Mesothelial cell of epicardium (in vitro differentiated cells): Measurements from ENCODE around the gene CEP55. TPM values are rescaled to one million over a fixed set of nuclear protein-coding genes. Genes with fewer than 3 reads are reported as not detected.

Experiments
- DNase-seq, 2 experiments: peaks; one replicate each; pipeline ENCODE4 v3.0.0; 2021; ENCODE audit warnings: low spot score in 2 of 2; ENCODE audit not compliant: unreplicated experiment in 2 of 2
- H3K27ac Mint-ChIP-seq: 2 replicates; pipeline ENCODE4 v1.8.0; 2021; ENCODE audit warnings: mixed read lengths
- H3K27me3 Mint-ChIP-seq: 2 replicates; pipeline ENCODE4 v1.8.0; 2021; ENCODE audit warnings: low read depth, mixed read lengths
- H3K36me3 Mint-ChIP-seq: 2 replicates; pipeline ENCODE4 v1.8.0; 2021; ENCODE audit warnings: mixed read lengths
- H3K4me1 Mint-ChIP-seq: 2 replicates; pipeline ENCODE4 v1.8.0; 2021; ENCODE audit warnings: mixed read lengths
- H3K4me3 Mint-ChIP-seq: 2 replicates; pipeline ENCODE4 v1.8.0; 2021; ENCODE audit warnings: mild to moderate bottlenecking, moderate library complexity, mixed read lengths
- H3K9me3 Mint-ChIP-seq: 2 replicates; pipeline ENCODE4 v1.8.0; 2021; ENCODE audit warnings: mixed read lengths
- CTCF ChIP-seq: fragments of 200-600 bp; sonication (generic); IDR thresholded peaks from one replicate; pipeline ENCODE4 v1.5.0; 2021; ENCODE audit warnings: antibody characterized with exemption; ENCODE audit not compliant: unreplicated experiment
- total RNA-seq: library from RNA; stranded (reverse); gene quantifications from 3 replicates; pipeline ENCODE4 v1.2.1, GENCODE V29; 2021

CEP55 gene
- total RNA-seq, 1 donor from 2014 or later = 6.3 TPM

GRCh38 chr10:93509816-93510215 is 13.4 kb downstream of the CEP55 start:
- Mint-ChIP-seq H3K27me3 (no peaks in the 10 kb centered on the region), H3K9me3 (no peaks in the 10 kb centered on the region), H3K4me1 (peaks cover 9% of the 10 kb centered on the region), H3K4me3 (no peak overlapping the region), H3K27ac (no peak overlapping the region), H3K36me3 (peaks cover 7% of the 10 kb centered on the region)
- no peak for TF ChIP-seq CTCF
- DNase-seq = no peak

GRCh38 chr10:93512565-93512964 is 16.2 kb downstream of the CEP55 start:
- H3K9me3 Mint-ChIP-seq = no peaks in the 10 kb centered on the region
- H3K4me3 Mint-ChIP-seq = no peak overlapping the region
- no peak for TF ChIP-seq CTCF
- DNase-seq = no peak
- H3K4me1 Mint-ChIP-seq = peaks cover 9% of the 10 kb centered on the region
- no peak overlapping the region for H3K27ac Mint-ChIP-seq
- H3K36me3 Mint-ChIP-seq = peaks cover 9% of the 10 kb centered on the region
- no peaks in the 10 kb centered on the region for H3K27me3 Mint-ChIP-seq

GRCh38 chr10:93513091-93513490 is 16.7 kb downstream of the CEP55 start:
- DNase-seq = no peak
- Mint-ChIP-seq H3K36me3 (peaks cover 8% of the 10 kb centered on the region), H3K27me3 (no peaks in the 10 kb centered on the region), H3K27ac (no peak overlapping the region), H3K9me3 (no peaks in the 10 kb centered on the region), H3K4me1 (peaks cover 6% of the 10 kb centered on the region), H3K4me3 (no peak overlapping the region)
- no peak for TF ChIP-seq CTCF

GRCh38 chr10:93514521-93514920 is 18.1 kb downstream of the CEP55 start:
- H3K4me1 Mint-ChIP-seq = no peaks in the 10 kb centered on the region
- H3K4me3 Mint-ChIP-seq = no peak overlapping the region
- no peak overlapping the region for H3K27ac Mint-ChIP-seq
- TF ChIP-seq CTCF = no peak
- no peaks in the 10 kb centered on the region for H3K27me3 Mint-ChIP-seq
- DNase-seq = no peak
- peaks cover 1% of the 10 kb centered on the region for H3K9me3 Mint-ChIP-seq
- H3K36me3 Mint-ChIP-seq = peaks cover 20% of the 10 kb centered on the region

GRCh38 chr10:93515071-93516005 is 18.9 kb downstream of the CEP55 start:
- TF ChIP-seq CTCF = no peak
- Mint-ChIP-seq H3K27ac (no peak overlapping the region), H3K4me1 (no peaks in the 10 kb centered on the region), H3K9me3 (peaks cover 5% of the 10 kb centered on the region), H3K4me3 (no peak overlapping the region), H3K36me3 (peaks cover 24% of the 10 kb centered on the region), H3K27me3 (no peaks in the 10 kb centered on the region)
- DNase-seq = no peak
